Right lobe of liver (tissue), 4 donors: ENCODE data around the gene CENPX.

Experiments used
- CTCF ChIP-seq, 4 donors: fragments of 200-600 bp in 3 of 4; fragments of 450-650 bp in 1 of 4; IDR thresholded peaks; one replicate each; pipeline versions ENCODE4 v1.5.1 to v1.8.0; 2016 to 2022; ENCODE audit warnings: antibody characterized with exemption in 4 of 4, mild to moderate bottlenecking in 2 of 4
- POLR2A ChIP-seq: fragments of 450-650 bp; IDR thresholded peaks from one replicate; pipeline ENCODE4 v1.6.1; 2017; ENCODE audit warnings: antibody characterized with exemption, mild to moderate bottlenecking
- donor health status: DM: no; HTN: no; CAD: no.
- donor health status: DM: no; HTN: no; CAD: no.
- donor health status: DM: no; HTN: yes; CAD: no.

GRCh38 chr17:81983011-81983638, 39.6 kb downstream of the CENPX start:
- no peak for TF ChIP-seq POLR2A
- no peak for TF ChIP-seq CTCF (IDR thresholded peaks at IDR 0.05)
